ENCODE measurements around the gene USP35.

Gene USP35

GRCh38 chr11:78259777-78260487, 71.2 kb downstream of the USP35 start:
- TF ChIP-seq CTCF (IDR thresholded peaks at IDR 0.05; ENCODE audit: low read length) (no peak), EZH2 (IDR thresholded peaks at IDR 0.05; ENCODE audit: borderline replicate concordance, low read length) (no peak)
- Histone ChIP-seq H3F3A (ENCODE audit: insufficient read depth, low read length) (no peaks in the 10 kb centered on the region), H3K4me3 (ENCODE audit: low read depth, low read length, poor library complexity, severe bottlenecking) (no peak overlapping the region), H3K9ac (ENCODE audit: low read length) (no peak overlapping the region), H3K4me1 (ENCODE audit: insufficient read depth, low read length, severe bottlenecking) (no peaks in the 10 kb centered on the region), H3K9me3 (ENCODE audit: low read length) (no peaks in the 10 kb centered on the region), H4K20me1 (ENCODE audit: insufficient read depth, low read length) (no peaks in the 10 kb centered on the region), H3K4me2 (ENCODE audit: low read length) (no peak overlapping the region), H3K36me3 (ENCODE audit: insufficient read depth, low read length) (no peaks in the 10 kb centered on the region), H2AFZ (ENCODE audit: low read length) (no peak overlapping the region), H3K9me2 (ENCODE audit: low read depth, low read length) (no peaks in the 10 kb centered on the region), H3K27me3 (ENCODE audit: insufficient read depth, low read length) (no peaks in the 10 kb centered on the region), H3K27ac (ENCODE audit: low read depth, low read length, poor library complexity, severe bottlenecking) (no peak overlapping the region), H3K79me2 (ENCODE audit: insufficient read depth, low read length) (no peaks in the 10 kb centered on the region)

GRCh38 chr11:78261367-78261766, 72.6 kb downstream of the USP35 start:
- no peak overlapping the region for H2AFZ ChIP-seq (ENCODE audit: low read length)
- TF ChIP-seq EZH2 (IDR thresholded peaks at IDR 0.05; ENCODE audit: borderline replicate concordance, low read length) = no peak
- no peak for TF ChIP-seq CTCF (IDR thresholded peaks at IDR 0.05; ENCODE audit: low read length)

GRCh38 chr11:78261828-78262227, 73.1 kb downstream of the USP35 start:
- TF ChIP-seq CTCF (IDR thresholded peaks at IDR 0.05; ENCODE audit: low read length) = no peak
- TF ChIP-seq EZH2 (IDR thresholded peaks at IDR 0.05; ENCODE audit: borderline replicate concordance, low read length) = no peak
- no peak overlapping the region for H3K4me2 ChIP-seq (ENCODE audit: low read length)

More at GRCh38 chr11:78261367-78261766, 72.6 kb downstream of the USP35 start:
- Histone ChIP-seq H3K27me3 (ENCODE audit: insufficient read depth, low read length) (no peaks in the 10 kb centered on the region), H3K79me2 (ENCODE audit: insufficient read depth, low read length) (no peaks in the 10 kb centered on the region), H4K20me1 (ENCODE audit: insufficient read depth, low read length) (no peaks in the 10 kb centered on the region), H3F3A (ENCODE audit: insufficient read depth, low read length) (no peaks in the 10 kb centered on the region), H3K9ac (ENCODE audit: low read length) (no peak overlapping the region), H3K4me3 (ENCODE audit: low read depth, low read length, poor library complexity, severe bottlenecking) (no peak overlapping the region), H3K9me2 (ENCODE audit: low read depth, low read length) (no peaks in the 10 kb centered on the region), H3K36me3 (ENCODE audit: insufficient read depth, low read length) (no peaks in the 10 kb centered on the region), H3K27ac (ENCODE audit: low read depth, low read length, poor library complexity, severe bottlenecking) (no peak overlapping the region), H3K4me1 (ENCODE audit: insufficient read depth, low read length, severe bottlenecking) (no peaks in the 10 kb centered on the region), H3K4me2 (ENCODE audit: low read length) (no peak overlapping the region), H3K9me3 (ENCODE audit: low read length) (no peaks in the 10 kb centered on the region)

More at GRCh38 chr11:78261828-78262227, 73.1 kb downstream of the USP35 start:
- Histone ChIP-seq H3K9me2 (ENCODE audit: low read depth, low read length) (no peaks in the 10 kb centered on the region), H3K4me3 (ENCODE audit: low read depth, low read length, poor library complexity, severe bottlenecking) (no peak overlapping the region), H3K27ac (ENCODE audit: low read depth, low read length, poor library complexity, severe bottlenecking) (no peak overlapping the region), H3F3A (ENCODE audit: insufficient read depth, low read length) (no peaks in the 10 kb centered on the region), H3K4me1 (ENCODE audit: insufficient read depth, low read length, severe bottlenecking) (no peaks in the 10 kb centered on the region), H3K36me3 (ENCODE audit: insufficient read depth, low read length) (no peaks in the 10 kb centered on the region), H2AFZ (ENCODE audit: low read length) (no peak overlapping the region), H3K79me2 (ENCODE audit: insufficient read depth, low read length) (no peaks in the 10 kb centered on the region), H3K27me3 (ENCODE audit: insufficient read depth, low read length) (no peaks in the 10 kb centered on the region), H3K9ac (ENCODE audit: low read length) (no peak overlapping the region), H4K20me1 (ENCODE audit: insufficient read depth, low read length) (no peaks in the 10 kb centered on the region), H3K9me3 (ENCODE audit: low read length) (no peaks in the 10 kb centered on the region)
